GM18505 (cell line): ENCODE measurements around the gene MAP1B.

Source experiments
- ATAC-seq: cut with Tn5 transposase; IDR thresholded peaks from one replicate; pipeline ENCODE4 v1.9.1; 2021; ENCODE audit not compliant: unreplicated experiment
- POLR2A ChIP-seq: IDR thresholded peaks from 4 replicates; pipeline ENCODE4 v1.6.1; 2011; ENCODE audit warnings: borderline replicate concordance; ENCODE audit not compliant: insufficient read depth, insufficient read length; ENCODE audit errors: extremely low read depth

Gene MAP1B

DNA sequence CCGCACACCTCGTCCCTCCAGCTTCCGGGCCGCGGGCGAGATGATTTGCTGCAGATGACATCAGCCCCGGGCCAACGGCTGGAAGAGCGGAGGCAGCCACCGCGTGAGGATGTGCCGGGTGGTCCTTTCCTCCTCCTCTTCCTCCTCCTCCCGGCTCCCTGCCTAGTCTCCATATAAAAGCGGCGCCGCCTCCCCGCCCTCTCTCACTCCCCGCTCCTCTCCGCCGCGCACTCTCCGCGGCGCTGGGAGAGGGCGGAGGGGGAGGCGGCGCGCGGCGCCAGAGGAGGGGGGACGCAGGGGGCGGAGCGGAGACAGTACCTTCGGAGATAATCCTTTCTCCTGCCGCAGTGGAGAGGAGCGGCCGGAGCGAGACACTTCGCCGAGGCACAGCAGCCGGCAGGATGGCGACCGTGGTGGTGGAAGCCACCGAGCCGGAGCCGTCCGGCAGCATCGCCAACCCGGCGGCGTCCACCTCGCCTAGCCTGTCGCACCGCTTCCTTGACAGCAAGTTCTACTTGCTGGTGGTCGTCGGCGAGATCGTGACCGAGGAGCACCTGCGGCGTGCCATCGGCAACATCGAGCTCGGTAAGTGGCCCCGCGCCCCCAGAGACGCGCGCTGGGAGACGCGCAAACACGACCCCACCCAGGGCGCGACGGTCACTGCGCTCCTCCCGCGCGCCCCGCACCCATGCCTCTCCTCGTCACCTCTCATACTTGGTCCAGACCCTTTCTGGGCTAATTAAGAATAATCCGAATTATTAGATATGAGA, at the start of gene MAP1B:
Gene MAP1B (plus strand): TSS at position 345 of the 770 bp plus-strand sequence. CDS start 57 bp downstream, at position 402.
- TF ChIP-seq POLR2A, result no peak
- no peak for ATAC-seq

DNA sequence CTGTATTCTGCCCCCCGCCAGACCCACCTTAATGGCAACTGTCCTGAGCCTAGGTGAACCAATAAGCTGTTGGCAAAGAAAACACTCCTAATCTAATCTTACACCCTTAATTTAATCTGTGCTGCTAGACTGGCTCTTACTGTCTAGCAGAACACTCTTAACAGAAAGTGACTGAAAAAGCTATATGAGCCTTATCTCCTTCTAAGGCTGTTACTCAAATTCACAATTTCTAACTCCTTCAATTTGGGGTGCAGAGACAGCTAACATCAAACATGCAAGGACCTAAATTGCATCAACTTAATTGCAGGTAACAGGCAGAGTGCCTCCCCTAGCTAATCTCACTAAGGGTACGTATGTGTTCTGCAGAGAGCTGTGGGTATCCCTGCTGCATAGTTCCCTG, 49.5 kb upstream of the MAP1B start:
- ATAC-seq, result no peak
- no peak for TF ChIP-seq POLR2A

DNA sequence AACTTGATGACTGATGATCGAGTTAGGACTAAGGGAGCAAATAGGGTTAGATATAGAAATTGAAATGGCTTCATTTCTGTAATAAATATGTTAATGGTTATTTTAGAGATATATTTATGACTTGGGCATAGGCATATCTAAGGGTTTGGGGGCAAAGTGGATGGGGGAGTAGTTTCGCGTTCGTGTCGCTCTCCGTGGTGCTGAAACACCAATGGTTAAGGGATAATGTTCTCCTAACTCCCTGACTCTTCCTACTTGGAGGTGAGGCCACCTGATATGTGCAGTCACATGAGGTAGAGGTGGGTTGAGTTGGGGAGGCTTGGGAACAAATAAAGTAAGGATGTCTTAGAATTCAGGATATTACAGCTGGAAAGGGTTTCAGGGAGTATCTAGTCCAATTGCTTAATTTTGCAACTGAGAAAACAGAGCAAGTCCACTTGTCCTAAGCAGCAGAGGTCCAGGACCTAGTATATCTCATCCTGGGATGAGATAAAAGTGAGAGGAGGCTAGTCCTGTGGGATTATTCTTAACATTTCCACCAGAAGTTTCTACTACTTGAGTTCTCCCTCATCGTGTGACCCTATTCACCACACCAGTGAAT, 44.0 kb upstream of the MAP1B start:
- TF ChIP-seq POLR2A, result no peak

DNA sequence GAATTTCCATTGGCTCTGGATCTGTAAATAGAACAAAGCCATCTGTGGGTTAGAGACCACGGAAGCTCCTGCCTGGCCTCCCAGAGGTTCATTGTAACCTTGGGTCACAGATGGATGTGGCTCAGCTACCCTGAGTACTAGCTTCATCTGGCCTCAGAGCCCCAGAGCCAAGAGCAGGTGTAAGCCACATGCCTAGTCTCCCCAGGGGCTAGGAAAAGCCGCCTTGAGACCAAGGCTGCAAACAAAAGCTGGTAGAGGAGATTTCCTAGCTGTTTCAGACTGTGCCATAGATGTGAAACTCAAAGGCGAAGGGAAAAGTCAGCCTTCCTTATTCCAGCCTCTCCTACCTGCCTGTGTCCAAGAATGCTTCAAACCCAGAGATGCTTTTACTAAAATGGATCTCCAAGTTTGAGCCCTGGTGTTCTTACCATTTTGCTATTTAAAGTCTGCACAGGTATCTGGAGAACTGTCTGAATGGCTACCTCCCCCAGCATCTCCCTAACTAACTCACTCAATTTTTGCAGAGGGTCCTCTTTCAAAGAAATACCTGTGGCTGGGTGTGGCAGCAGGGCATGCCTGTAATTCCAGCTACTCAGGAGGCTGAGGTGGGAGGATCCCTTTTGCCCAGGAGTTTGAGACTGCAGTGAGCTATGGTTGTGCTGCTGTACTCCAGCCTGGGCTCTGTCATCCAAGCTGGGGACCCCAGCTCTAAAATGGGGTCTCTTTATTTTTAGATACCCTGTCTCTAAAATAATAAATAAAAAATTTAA, 42.3 kb upstream of the MAP1B start:
- no peak for TF ChIP-seq POLR2A
- no peak for ATAC-seq

More for the DNA sequence above, 44.0 kb upstream of the MAP1B start:
- no peak for ATAC-seq

DNA sequence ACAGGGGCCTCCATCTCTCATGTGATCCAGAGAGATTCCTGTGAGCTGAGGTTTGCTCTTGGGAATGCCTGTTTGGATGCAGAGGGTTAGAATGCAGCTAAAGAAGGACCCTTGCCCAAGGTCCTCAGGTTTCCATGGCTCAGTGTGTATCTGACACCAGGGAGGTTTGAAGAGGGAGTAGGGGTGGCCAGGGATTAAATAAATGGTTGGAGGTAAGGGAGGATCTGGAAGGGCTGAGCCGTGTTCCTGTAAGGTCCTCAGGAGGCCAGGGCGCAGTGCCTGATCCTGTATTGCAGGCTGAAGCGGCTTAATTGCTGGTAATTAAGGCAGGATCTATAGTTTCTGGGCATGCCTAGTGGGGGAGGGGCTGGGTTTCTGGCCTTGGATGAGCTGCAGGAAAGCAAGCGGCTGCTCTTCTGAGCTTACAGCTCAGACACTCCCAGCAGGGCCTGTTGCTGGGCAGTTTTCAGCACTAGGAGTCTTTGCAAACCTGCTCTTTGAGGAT, 41.5 kb upstream of the MAP1B start:
- no peak for TF ChIP-seq POLR2A
- ATAC-seq, result no peak

DNA sequence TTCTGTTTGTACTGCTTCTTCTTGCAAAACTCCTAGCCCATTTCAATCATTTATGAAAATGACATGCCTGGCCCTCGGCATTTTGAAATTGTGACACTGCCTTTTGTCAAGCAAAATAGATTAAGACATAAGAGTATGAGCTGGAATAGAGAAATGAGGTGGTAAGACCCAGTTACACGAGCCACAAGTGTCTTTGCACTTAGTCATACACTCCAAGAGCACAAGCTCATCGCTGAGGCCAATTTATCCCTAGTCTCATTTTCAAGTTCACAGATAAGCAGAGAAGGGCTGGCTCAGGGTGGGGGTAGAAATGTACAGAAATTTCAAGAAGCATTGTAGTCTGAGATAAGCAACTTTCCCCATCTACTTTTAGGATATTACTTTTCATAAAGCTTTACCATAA, 40.6 kb upstream of the MAP1B start:
- no peak for TF ChIP-seq POLR2A
- ATAC-seq, result no peak

DNA sequence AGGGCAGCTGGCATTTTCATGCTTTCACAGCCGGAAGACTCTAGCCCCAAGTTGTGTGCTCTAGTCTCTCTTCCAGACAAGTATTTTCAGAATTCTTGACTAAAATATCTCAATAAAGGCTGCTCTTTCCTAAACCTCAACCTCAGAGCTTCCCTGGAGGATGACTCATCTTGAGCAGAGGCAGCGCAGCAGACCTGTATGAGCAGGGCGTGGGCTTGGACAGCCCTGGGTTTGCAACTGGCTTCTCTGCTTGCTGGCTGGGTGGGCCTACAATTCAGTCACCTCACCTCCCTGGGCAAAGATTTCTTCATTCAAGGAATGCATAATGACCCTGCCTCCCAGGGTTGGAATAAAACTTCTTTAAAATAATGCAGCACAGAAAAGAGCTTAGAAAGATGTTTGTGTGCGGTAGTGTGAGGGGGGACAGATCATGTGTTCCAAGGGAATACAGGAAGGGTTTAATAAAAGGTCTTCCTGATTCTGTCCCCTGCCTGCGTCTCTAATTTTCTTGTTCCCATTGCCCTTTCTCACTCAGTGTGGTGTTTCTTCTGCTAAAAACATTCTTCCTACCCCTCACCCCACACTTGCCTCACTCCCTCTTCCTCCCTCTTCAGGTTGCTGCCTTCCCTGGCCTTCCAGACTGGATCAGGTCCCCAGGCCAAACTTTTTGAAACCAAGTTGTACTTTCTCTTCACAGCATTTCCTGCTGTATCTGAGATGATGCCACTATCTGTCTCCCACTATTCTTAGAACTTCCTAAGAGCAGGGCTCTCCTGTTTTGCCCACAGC, 39.4 kb upstream of the MAP1B start:
- ATAC-seq, result no peak
- TF ChIP-seq POLR2A, result no peak

DNA sequence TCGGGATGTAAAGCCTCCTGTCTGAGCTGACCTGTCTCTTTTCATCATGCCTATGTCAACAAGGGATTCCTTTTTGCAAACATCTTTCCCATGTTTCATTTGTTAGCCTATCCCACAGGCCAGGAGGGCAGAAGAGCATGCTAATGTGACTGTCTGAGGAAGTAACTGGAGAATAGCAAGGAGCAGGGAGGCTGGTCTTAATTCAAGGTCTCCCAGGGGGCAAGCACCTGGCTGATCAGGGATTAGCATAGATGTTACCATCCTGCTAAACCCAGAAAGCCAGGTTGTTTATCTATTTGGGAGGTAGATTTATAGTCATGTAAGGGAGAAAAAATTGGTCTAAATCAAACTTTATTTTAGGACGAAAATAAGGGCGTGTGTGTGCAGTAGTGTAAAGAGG, 36.7 kb upstream of the MAP1B start:
- TF ChIP-seq POLR2A, result no peak
- no peak for ATAC-seq

DNA sequence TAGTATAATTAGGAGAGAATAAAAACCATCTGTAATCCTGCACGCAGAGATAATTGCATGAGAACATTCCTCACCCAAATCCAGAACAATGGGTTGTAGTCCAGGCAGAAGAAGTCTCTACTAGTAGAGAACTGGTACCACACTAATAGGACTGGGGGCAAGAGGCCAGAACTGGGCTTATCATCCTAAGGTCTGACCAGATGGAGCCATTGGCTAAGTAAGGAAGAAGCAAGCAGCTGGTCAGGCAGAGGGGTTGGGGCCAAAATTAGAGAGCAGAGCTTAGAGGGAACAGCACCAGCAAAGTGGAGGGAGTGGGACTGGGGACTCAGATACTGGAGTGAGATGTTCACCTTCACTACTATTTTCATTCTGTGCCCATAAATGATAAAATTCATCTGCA, 35.4 kb upstream of the MAP1B start:
- ATAC-seq, result no peak
- TF ChIP-seq POLR2A, result no peak

DNA sequence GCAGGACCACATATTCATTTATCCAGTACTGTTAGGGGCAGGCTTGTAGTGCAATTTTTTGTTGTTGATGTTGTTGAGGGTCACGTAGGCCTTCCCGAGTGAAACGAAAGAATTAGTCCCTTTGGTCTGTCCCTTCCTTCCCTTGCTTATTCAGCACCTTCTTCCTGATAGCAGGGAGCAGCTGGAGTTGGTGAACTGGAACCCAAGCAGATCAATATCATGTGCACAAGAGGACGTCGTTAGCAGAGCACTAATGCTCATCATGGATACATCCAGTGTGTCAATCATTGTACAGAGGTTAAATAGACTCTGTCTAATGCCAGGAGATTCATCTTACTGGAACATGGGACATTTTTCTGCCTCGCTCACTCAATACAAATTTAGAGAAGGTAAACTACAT, 33.0 kb upstream of the MAP1B start:
- no peak for TF ChIP-seq POLR2A

DNA sequence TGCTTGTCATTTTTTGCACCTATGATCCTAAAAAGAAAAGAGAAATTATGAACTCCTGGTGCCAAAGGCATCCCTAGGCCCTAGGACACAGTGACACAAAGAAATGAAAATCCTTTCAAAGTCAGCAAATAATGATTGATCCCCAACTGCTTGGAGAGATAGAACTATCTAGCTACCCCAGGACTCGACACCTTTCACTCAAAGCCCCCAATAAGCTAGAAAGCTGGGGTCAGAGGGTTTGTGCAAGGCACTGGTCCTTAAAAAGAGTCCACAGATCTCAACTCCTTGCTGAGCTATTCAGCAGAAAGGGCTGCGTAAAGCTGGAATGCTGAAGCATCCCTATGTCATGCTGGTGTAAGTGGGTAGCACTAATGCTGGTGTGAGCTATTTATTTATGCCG, 31.8 kb upstream of the MAP1B start:
- no peak for ATAC-seq
- no peak for TF ChIP-seq POLR2A

More for the DNA sequence above, 33.0 kb upstream of the MAP1B start:
- no peak for ATAC-seq

DNA sequence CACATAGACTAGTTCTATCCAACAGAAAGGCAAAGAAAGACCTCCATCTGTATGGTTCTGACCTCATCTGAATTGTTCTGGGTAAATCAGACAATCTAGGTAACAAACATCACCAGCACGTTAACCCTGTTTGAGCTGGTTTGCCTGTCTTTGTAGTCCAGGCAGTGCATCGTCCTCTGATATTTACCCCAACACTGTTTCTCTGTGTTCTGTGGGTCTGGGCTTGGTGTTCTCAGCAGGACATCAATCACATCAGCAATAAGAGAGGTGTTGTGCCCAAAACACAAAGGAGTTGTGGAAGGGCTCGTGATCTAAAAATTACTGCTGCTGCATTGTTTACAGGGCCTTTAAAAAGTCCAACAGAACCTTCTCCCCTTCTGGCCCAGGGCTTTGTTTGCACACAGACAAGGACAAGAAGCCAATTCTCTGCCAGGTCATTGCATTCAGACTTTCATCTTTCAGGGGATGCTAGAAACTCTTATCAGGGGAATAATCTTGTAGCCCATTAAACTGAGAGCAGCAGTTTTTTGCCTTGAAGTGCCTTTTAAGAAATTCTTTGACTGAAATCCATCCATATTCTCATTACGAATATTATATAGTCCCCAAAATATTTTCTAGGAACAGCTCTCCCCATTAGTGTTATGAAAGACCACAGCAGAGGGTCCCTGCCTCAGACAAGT, 30.5 kb upstream of the MAP1B start:
- ATAC-seq, result no peak
- TF ChIP-seq POLR2A, result no peak
